MG63 (cell line): Measurements from ENCODE around the gene SLC2A5. TPM values are rescaled to one million over a fixed set of nuclear protein-coding genes. Genes with fewer than 3 reads are reported as not detected.

Source experiments
- DNase-seq: peaks from one replicate; pipeline ENCODE4 v3.0.0-alpha.2; 2020
- H3K27me3 ChIP-seq: fragments of 250-450 bp; sonication (Bioruptor Pico); 2 replicates; pipeline ENCODE4 v1.5.1; 2020; ENCODE audit warnings: mild to moderate bottlenecking, moderate library complexity
- H3K36me3 ChIP-seq: fragments of 250-450 bp; sonication (Bioruptor Pico); 2 replicates; pipeline ENCODE4 v1.5.1; 2020; ENCODE audit warnings: mild to moderate bottlenecking, moderate library complexity
- H3K4me3 ChIP-seq: fragments of 250-450 bp; sonication (Bioruptor Pico); 2 replicates; pipeline ENCODE4 v1.5.1; 2020; ENCODE audit warnings: mild to moderate bottlenecking, moderate library complexity
- H3K9me3 ChIP-seq: fragments of 250-450 bp; sonication (Bioruptor Pico); 2 replicates; pipeline ENCODE4 v1.5.1; 2020; ENCODE audit warnings: mild to moderate bottlenecking, moderate library complexity
- total RNA-seq: library from RNA; depleted of rRNA; stranded (reverse); fragments of >200 nt; shearing (Covaris generic); gene quantifications from 2 replicates; pipeline ENCODE4 v1.2.3, GENCODE V29; 2014; ENCODE audit warnings: low replicate concordance; rRNA removed

Gene SLC2A5
- total RNA-seq, 1 experiment from 2014 or later: not detected

DNA sequence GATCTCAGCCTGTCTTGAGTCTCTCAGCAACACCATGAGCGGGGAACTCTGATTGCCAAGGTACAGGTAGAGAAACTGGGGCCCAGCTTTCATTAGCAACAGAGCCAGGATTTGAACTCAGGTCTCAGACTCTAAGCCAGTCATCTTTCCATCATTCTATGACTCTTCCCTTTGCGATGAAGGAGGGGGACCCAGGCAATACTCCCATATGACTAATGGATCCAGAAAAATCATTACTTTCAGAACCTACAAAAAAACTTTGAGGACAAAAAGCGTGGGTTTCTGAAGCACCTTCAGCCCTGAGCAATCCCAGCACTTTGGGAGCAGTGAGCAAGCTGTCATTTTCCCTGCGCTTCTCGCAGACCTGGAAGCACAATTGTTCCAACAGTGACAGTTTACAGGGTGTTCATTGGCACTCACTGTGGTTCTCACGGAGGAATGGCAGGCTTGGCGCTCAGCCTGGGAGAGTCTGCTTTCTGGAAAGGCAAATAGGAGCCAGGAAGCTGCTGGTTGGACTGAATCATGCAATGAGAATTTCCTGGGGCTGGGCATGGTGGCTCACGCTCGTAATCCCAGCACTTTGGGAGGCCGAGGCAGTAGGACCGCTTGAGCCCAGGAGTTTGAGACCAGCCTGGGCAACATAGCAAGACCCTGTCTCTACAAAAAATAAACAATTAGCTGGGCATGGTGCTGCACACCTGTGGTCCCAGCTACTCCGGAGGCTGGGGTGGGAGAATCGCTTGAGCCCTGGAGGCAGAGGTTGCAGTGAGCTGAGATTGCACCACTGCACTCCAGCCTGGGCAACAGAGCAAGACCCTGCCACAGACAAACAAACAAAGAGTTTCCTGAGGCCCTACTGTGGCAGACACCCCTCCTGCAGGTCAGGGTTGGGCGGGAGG, 83.3 kb downstream of the SLC2A5 start:
- Histone ChIP-seq H3K36me3 (no peaks in the 10 kb centered on the region), H3K9me3 (no peaks in the 10 kb centered on the region), H3K4me3 (no peak overlapping the region), H3K27me3 (no peaks in the 10 kb centered on the region)
- peak; percentile 98 for DNase-seq

Other genes starting within 250 kb of the SLC2A5 start
- gene ENO1, start 190.9 kb downstream of the SLC2A5 start, total RNA-seq: 2,801 and 3,884 TPM in 2 replicates
- not detected in 2 replicates for gene CA6, start 123.8 kb downstream of the SLC2A5 start, total RNA-seq
- gene SLC2A7, start 43.2 kb downstream of the SLC2A5 start, total RNA-seq: not detected in 2 replicates
- gene GPR157, start 59.5 kb upstream of the SLC2A5 start, total RNA-seq: 3.1 and 5.2 TPM in 2 replicates
- gene H6PD, start 165.1 kb upstream of the SLC2A5 start, total RNA-seq: 14.1 and 16.7 TPM in 2 replicates
- 6.4 and 11.4 TPM in 2 replicates for gene SPSB1, start 223.3 kb upstream of the SLC2A5 start, total RNA-seq